GM18502 (cell line): ENCODE measurements around the gene GP9.

Source experiments
- ATAC-seq: cut with Tn5 transposase; IDR thresholded peaks from one replicate; pipeline ENCODE4 v1.9.1; 2021; ENCODE audit warnings: mild to moderate bottlenecking; ENCODE audit not compliant: unreplicated experiment, poor library complexity

The GP9 gene

GRCh38 chr3:129060276-129061022 is at the start of gene GP9:
Gene GP9, plus strand, starts transcription at chr3:129060779. Its CDS starts 961 bp downstream, at chr3:129061740.
- ATAC-seq = no peak

GRCh38 chr3:129013491-129013891 is 47.1 kb upstream of the GP9 start:
- ATAC-seq = no peak

GRCh38 chr3:129014148-129014547 is 46.4 kb upstream of the GP9 start:
- ATAC-seq = no peak

GRCh38 chr3:129014793-129015345 is 45.7 kb upstream of the GP9 start:
- no peak for ATAC-seq

GRCh38 chr3:129015388-129016105 is 45.0 kb upstream of the GP9 start:
- ATAC-seq = no peak

- ATAC-seq = peak; percentile 59
Measured at GRCh38 chr3:129016356-129016719, 44.2 kb upstream of the GP9 start.

GRCh38 chr3:129016720-129017483 is 43.7 kb upstream of the GP9 start:
- ATAC-seq = peak; percentile 77

- peak; percentile 3 for ATAC-seq
Measured at GRCh38 chr3:129017484-129017899, 43.1 kb upstream of the GP9 start.

- no peak for ATAC-seq
Measured at GRCh38 chr3:129018271-129018670, 42.3 kb upstream of the GP9 start.

- ATAC-seq = no peak
Measured at GRCh38 chr3:129018751-129019150, 41.8 kb upstream of the GP9 start.

GRCh38 chr3:129019266-129019665 is 41.3 kb upstream of the GP9 start:
- ATAC-seq = no peak

- no peak for ATAC-seq
Measured at GRCh38 chr3:129020691-129021090, 39.9 kb upstream of the GP9 start.

GRCh38 chr3:129021140-129021551 is 39.4 kb upstream of the GP9 start:
- no peak for ATAC-seq

GRCh38 chr3:129022114-129023007 is 38.2 kb upstream of the GP9 start:
- ATAC-seq = no peak

GRCh38 chr3:129023008-129023358 is 37.6 kb upstream of the GP9 start:
- no peak for ATAC-seq

GRCh38 chr3:129023909-129024308 is 36.7 kb upstream of the GP9 start:
- no peak for ATAC-seq

- no peak for ATAC-seq
Measured at GRCh38 chr3:129025108-129025507, 35.5 kb upstream of the GP9 start.

GRCh38 chr3:129025691-129026435 is 34.7 kb upstream of the GP9 start:
- no peak for ATAC-seq
